ENCODE measurements around the gene IFNG-AS1. TPM values are rescaled to one million over a fixed set of nuclear protein-coding genes. Genes with fewer than 3 reads are reported as not detected.

Gene IFNG-AS1
- polyA plus RNA-seq, 1 donor from 2014 or later, result not detected

DNA sequence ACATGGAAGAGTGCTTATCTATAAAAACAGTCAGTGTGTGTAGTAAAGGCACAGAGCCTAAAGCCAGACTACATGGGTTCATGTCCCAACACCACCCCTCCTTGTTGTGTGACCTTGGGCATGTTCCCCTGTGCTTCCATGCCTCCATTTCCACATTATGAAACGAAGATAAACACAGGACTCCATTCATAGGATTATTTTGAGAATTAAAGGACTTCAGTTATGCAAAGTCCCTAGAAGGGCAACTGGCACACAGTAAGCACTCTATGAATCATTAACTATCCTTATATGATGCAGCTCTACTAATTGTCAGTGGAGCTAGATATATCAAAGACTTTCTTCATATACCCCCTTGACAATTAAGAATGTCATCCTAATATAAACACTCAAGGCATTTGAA is 17.8 kb downstream of the IFNG-AS1 start:
- Histone ChIP-seq H4K20me1 (ENCODE audit: insufficient read depth) (no peaks in the 10 kb centered on the region), H3K27me3 (ENCODE audit: insufficient read depth, low read depth, low read length) (no peaks in the 10 kb centered on the region), H3K9me2 (ENCODE audit: insufficient read depth, low read length) (no peaks in the 10 kb centered on the region), H3K9me3 (ENCODE audit: low read length) (no peaks in the 10 kb centered on the region), H3F3A (ENCODE audit: insufficient read depth, low read length, poor library complexity, severe bottlenecking) (no peaks in the 10 kb centered on the region), H3K9ac (ENCODE audit: low read length) (no peak overlapping the region), H3K4me3 (ENCODE audit: low read length) (no peak overlapping the region), H3K27ac (ENCODE audit: low read length) (no peak overlapping the region), H3K4me2 (ENCODE audit: low read length) (no peak overlapping the region), H2AFZ (ENCODE audit: low read depth, low read length) (no peak overlapping the region), H3K36me3 (ENCODE audit: insufficient read depth, low read length) (no peaks in the 10 kb centered on the region), H3K79me2 (replicated peaks; ENCODE audit: insufficient read depth, low read length) (no peaks in the 10 kb centered on the region)
- TF ChIP-seq MXI1 (conservative IDR thresholded peaks at IDR 0.05; ENCODE audit: poor library complexity, severe bottlenecking) (no peak), EP300 (conservative IDR thresholded peaks at IDR 0.05; ENCODE audit: poor library complexity, severe bottlenecking) (no peak), POLR2AphosphoS5 (IDR thresholded peaks at IDR 0.05) (no peak), EZH2 (IDR thresholded peaks at IDR 0.05; ENCODE audit: borderline replicate concordance, insufficient read depth, low read length, poor library complexity, severe bottlenecking) (no peak), REST (IDR thresholded peaks at IDR 0.05; ENCODE audit: borderline replicate concordance) (no peak), RAD21 (conservative IDR thresholded peaks at IDR 0.05) (no peak), TAF1 (IDR thresholded peaks at IDR 0.05; ENCODE audit: low read depth) (no peak), CTCF (IDR thresholded peaks at IDR 0.05; ENCODE audit: poor library complexity, severe bottlenecking) (no peak), SMC3 (conservative IDR thresholded peaks at IDR 0.05; ENCODE audit: poor library complexity) (no peak)

GRCh38 chr12:68007466-68007865 is 18.2 kb downstream of the IFNG-AS1 start:
- Histone ChIP-seq H3K9ac (ENCODE audit: low read length) (no peak overlapping the region), H3K79me2 (replicated peaks; ENCODE audit: insufficient read depth, low read length) (no peaks in the 10 kb centered on the region), H2AFZ (ENCODE audit: low read depth, low read length) (no peak overlapping the region), H3K27me3 (ENCODE audit: insufficient read depth, low read depth, low read length) (no peaks in the 10 kb centered on the region), H3K27ac (ENCODE audit: low read length) (no peak overlapping the region), H3K36me3 (ENCODE audit: insufficient read depth, low read length) (no peaks in the 10 kb centered on the region), H3F3A (ENCODE audit: insufficient read depth, low read length, poor library complexity, severe bottlenecking) (no peaks in the 10 kb centered on the region), H3K9me2 (ENCODE audit: insufficient read depth, low read length) (no peaks in the 10 kb centered on the region), H3K9me3 (ENCODE audit: low read length) (no peaks in the 10 kb centered on the region), H3K4me2 (ENCODE audit: low read length) (no peak overlapping the region), H4K20me1 (ENCODE audit: insufficient read depth) (no peaks in the 10 kb centered on the region), H3K4me3 (ENCODE audit: low read length) (no peak overlapping the region)
- TF ChIP-seq SMC3 (conservative IDR thresholded peaks at IDR 0.05; ENCODE audit: poor library complexity) (no peak), CTCF (IDR thresholded peaks at IDR 0.05; ENCODE audit: poor library complexity, severe bottlenecking) (no peak), TAF1 (IDR thresholded peaks at IDR 0.05; ENCODE audit: low read depth) (no peak), POLR2AphosphoS5 (IDR thresholded peaks at IDR 0.05) (no peak), MXI1 (conservative IDR thresholded peaks at IDR 0.05; ENCODE audit: poor library complexity, severe bottlenecking) (no peak), RAD21 (conservative IDR thresholded peaks at IDR 0.05) (no peak), REST (IDR thresholded peaks at IDR 0.05; ENCODE audit: borderline replicate concordance) (no peak), EP300 (conservative IDR thresholded peaks at IDR 0.05; ENCODE audit: poor library complexity, severe bottlenecking) (no peak), EZH2 (IDR thresholded peaks at IDR 0.05; ENCODE audit: borderline replicate concordance, insufficient read depth, low read length, poor library complexity, severe bottlenecking) (no peak)
